ENCODE results near the gene TLR3.

TLR3 gene

GRCh38 chr4:186078981-186079638 is 10.2 kb downstream of the TLR3 start:
- no peak overlapping the region for H2AFZ ChIP-seq
- no peak overlapping the region for H3K4me2 ChIP-seq (ENCODE audit: low read length)
- no peak overlapping the region for H3K4me3 ChIP-seq (ENCODE audit: low read depth, low read length)
- H3K9ac ChIP-seq: no peak overlapping the region
- no peaks in the 10 kb centered on the region for H3K36me3 ChIP-seq (ENCODE audit: control insufficient read depth, insufficient read depth, low read length)
- H3K9me3 ChIP-seq (ENCODE audit: control insufficient read depth, low read length): no peaks in the 10 kb centered on the region
- H3K27ac ChIP-seq: no peak overlapping the region
- H3K27me3 ChIP-seq (ENCODE audit: control insufficient read depth, insufficient read depth, low read length): no peaks in the 10 kb centered on the region
- no peaks in the 10 kb centered on the region for H3K4me1 ChIP-seq
- no peak for TF ChIP-seq CTCF (IDR thresholded peaks at IDR 0.05)
- H3K79me2 ChIP-seq: no peaks in the 10 kb centered on the region

GRCh38 chr4:186079694-186080093 is 10.7 kb downstream of the TLR3 start:
- H3K4me1 ChIP-seq: no peaks in the 10 kb centered on the region
- no peaks in the 10 kb centered on the region for H3K79me2 ChIP-seq
- H3K4me3 ChIP-seq (ENCODE audit: low read depth, low read length): no peak overlapping the region
- no peaks in the 10 kb centered on the region for H3K9me3 ChIP-seq (ENCODE audit: control insufficient read depth, low read length)
- no peaks in the 10 kb centered on the region for H3K36me3 ChIP-seq (ENCODE audit: control insufficient read depth, insufficient read depth, low read length)
- TF ChIP-seq CTCF (IDR thresholded peaks at IDR 0.05): no peak
- H3K4me2 ChIP-seq (ENCODE audit: low read length): no peak overlapping the region
- no peak overlapping the region for H3K27ac ChIP-seq
- no peaks in the 10 kb centered on the region for H3K27me3 ChIP-seq (ENCODE audit: control insufficient read depth, insufficient read depth, low read length)
- H2AFZ ChIP-seq: no peak overlapping the region
- no peak overlapping the region for H3K9ac ChIP-seq

GRCh38 chr4:186081202-186081807 is 12.3 kb downstream of the TLR3 start:
- no peak for TF ChIP-seq CTCF (IDR thresholded peaks at IDR 0.05)
- Histone ChIP-seq H3K79me2 (no peaks in the 10 kb centered on the region), H3K27ac (no peak overlapping the region), H3K9ac (no peak overlapping the region), H3K36me3 (ENCODE audit: control insufficient read depth, insufficient read depth, low read length) (no peaks in the 10 kb centered on the region), H3K4me2 (ENCODE audit: low read length) (no peak overlapping the region), H2AFZ (no peak overlapping the region), H3K4me3 (ENCODE audit: low read depth, low read length) (no peak overlapping the region), H3K9me3 (ENCODE audit: control insufficient read depth, low read length) (no peaks in the 10 kb centered on the region), H3K4me1 (no peaks in the 10 kb centered on the region), H3K27me3 (ENCODE audit: control insufficient read depth, insufficient read depth, low read length) (no peaks in the 10 kb centered on the region)

- Histone ChIP-seq H3K9me3 (ENCODE audit: control insufficient read depth, low read length) (no peaks in the 10 kb centered on the region), H3K9ac (no peak overlapping the region), H3K4me1 (no peaks in the 10 kb centered on the region), H3K27ac (no peak overlapping the region), H3K79me2 (no peaks in the 10 kb centered on the region), H3K4me3 (ENCODE audit: low read depth, low read length) (no peak overlapping the region), H3K4me2 (ENCODE audit: low read length) (no peak overlapping the region), H3K36me3 (ENCODE audit: control insufficient read depth, insufficient read depth, low read length) (no peaks in the 10 kb centered on the region), H3K27me3 (ENCODE audit: control insufficient read depth, insufficient read depth, low read length) (no peaks in the 10 kb centered on the region), H2AFZ (no peak overlapping the region)
- no peak for TF ChIP-seq CTCF (IDR thresholded peaks at IDR 0.05)
Observed at GRCh38 chr4:186082221-186082620, 13.3 kb downstream of the TLR3 start.

- H3K36me3 ChIP-seq (ENCODE audit: control insufficient read depth, insufficient read depth, low read length): no peaks in the 10 kb centered on the region
- no peak overlapping the region for H2AFZ ChIP-seq
- no peak overlapping the region for H3K9ac ChIP-seq
- H3K4me2 ChIP-seq (ENCODE audit: low read length): no peak overlapping the region
- H3K4me3 ChIP-seq (ENCODE audit: low read depth, low read length): no peak overlapping the region
- H3K79me2 ChIP-seq: no peaks in the 10 kb centered on the region
- TF ChIP-seq CTCF (IDR thresholded peaks at IDR 0.05): no peak
- no peak overlapping the region for H3K27ac ChIP-seq
- no peaks in the 10 kb centered on the region for H3K9me3 ChIP-seq (ENCODE audit: control insufficient read depth, low read length)
- H3K27me3 ChIP-seq (ENCODE audit: control insufficient read depth, insufficient read depth, low read length): no peaks in the 10 kb centered on the region
- no peaks in the 10 kb centered on the region for H3K4me1 ChIP-seq
Observed at GRCh38 chr4:186088523-186088922, 19.6 kb downstream of the TLR3 start.
